Choroid plexus epithelial cell (primary cell): ENCODE measurements around the gene DOP1B.

Experiments
- DNase-seq: peaks from one replicate; pipeline ENCODE4 v3.0.0-alpha.2; 2010; ENCODE audit warnings: low read depth
- H3K4me3 ChIP-seq: 2 replicates; pipeline ENCODE4 v1.5.1; 2011; ENCODE audit warnings: low read depth, mild to moderate bottlenecking, control low read depth, low read length, moderate library complexity
- TF ChIP-seq, protein P1 (sequence below): conservative IDR thresholded peaks from 2 replicates; pipeline ENCODE4 v1.5.1; 2011; ENCODE audit warnings: low read depth, mild to moderate bottlenecking, control low read depth, inconsistent platforms, low read length, moderate library complexity

The DOP1B gene, protein sequence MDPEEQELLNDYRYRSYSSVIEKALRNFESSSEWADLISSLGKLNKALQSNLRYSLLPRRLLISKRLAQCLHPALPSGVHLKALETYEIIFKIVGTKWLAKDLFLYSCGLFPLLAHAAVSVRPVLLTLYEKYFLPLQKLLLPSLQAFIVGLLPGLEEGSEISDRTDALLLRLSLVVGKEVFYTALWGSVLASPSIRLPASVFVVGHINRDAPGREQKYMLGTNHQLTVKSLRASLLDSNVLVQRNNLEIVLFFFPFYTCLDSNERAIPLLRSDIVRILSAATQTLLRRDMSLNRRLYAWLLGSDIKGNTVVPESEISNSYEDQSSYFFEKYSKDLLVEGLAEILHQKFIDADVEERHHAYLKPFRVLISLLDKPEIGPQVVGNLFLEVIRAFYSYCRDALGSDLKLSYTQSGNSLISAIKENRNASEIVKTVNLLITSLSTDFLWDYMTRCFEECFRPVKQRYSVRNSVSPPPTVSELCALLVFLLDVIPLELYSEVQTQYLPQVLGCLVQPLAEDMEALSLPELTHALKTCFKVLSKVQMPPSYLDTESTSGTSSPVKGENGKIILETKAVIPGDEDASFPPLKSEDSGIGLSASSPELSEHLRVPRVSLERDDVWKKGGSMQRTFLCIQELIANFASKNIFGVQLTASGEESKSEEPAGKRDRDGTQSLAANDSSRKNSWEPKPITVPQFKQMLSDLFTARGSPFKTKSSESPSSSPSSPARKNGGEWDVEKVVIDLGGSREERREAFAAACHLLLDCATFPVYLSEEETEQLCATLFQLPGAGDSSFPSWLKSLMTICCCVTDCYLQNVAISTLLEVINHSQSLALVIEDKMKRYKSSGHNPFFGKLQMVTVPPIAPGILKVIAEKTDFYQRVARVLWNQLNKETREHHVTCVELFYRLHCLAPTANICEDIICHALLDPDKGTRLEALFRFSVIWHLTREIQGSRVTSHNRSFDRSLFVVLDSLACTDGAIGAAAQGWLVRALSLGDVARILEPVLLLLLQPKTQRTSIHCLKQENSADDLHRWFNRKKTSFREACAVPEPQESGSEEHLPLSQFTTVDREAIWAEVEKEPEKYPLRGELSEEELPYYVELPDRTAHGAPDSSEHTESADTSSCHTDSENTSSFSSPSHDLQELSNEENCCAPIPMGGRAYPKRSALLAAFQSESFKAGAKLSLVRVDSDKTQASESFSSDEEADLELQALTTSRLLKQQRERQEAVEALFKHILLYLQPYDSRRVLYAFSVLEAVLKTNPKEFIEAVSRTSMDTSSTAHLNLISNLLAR (N-terminal part only)

DNA sequence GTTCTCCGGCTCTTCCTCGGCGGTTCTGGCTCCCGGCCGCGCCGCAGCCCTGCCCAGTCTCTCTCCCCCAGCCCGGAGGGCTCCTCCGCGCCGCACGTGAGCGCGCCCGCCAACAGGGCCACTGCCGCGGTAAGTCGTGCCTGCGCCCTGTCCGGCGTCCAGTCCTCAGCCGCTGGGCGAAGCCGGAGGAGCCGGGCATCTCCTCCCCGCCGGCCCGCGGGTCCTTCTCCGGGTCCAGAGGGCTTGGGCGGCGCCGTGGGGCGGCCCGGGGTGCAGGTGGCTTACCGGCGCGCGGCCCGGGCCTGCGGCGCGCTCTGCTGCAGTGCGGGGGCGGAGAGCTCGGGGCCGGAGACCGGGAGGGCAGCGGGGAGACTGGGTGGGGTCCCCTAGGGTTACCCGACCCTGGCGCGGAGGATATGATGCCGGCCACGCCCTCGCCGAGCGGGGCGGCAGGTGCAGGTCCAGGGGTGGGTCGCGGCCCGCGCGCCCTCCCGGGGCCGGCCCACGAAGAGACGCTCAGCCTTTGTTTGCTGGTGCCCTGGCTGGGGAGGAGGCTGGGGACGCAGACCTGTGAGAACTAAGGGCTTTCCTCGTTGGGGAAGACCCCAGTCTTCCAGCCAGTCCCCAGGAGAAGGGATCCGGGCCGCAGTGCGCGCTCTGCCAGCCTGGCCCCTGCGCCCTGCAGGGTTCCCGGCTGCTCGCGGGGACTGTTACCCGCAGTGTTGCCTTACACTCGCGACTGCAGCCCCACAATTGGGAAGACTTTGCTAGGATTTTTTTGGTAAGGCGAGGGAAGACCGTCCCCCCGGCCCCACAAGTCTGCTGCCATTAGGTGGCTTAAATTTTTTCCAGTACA lies at the start of gene DOP1B:
TSS of gene DOP1B (plus strand) at position 10 of the 856 bp plus-strand sequence. CDS start 7,910 bp downstream, outside the sequence.
- DNase-seq: no peak
- TF ChIP-seq, protein P1, sequence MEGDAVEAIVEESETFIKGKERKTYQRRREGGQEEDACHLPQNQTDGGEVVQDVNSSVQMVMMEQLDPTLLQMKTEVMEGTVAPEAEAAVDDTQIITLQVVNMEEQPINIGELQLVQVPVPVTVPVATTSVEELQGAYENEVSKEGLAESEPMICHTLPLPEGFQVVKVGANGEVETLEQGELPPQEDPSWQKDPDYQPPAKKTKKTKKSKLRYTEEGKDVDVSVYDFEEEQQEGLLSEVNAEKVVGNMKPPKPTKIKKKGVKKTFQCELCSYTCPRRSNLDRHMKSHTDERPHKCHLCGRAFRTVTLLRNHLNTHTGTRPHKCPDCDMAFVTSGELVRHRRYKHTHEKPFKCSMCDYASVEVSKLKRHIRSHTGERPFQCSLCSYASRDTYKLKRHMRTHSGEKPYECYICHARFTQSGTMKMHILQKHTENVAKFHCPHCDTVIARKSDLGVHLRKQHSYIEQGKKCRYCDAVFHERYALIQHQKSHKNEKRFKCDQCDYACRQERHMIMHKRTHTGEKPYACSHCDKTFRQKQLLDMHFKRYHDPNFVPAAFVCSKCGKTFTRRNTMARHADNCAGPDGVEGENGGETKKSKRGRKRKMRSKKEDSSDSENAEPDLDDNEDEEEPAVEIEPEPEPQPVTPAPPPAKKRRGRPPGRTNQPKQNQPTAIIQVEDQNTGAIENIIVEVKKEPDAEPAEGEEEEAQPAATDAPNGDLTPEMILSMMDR: no peak
- H3K4me3 ChIP-seq: peak within 1 kb of the TSS; percentile 77

DNA sequence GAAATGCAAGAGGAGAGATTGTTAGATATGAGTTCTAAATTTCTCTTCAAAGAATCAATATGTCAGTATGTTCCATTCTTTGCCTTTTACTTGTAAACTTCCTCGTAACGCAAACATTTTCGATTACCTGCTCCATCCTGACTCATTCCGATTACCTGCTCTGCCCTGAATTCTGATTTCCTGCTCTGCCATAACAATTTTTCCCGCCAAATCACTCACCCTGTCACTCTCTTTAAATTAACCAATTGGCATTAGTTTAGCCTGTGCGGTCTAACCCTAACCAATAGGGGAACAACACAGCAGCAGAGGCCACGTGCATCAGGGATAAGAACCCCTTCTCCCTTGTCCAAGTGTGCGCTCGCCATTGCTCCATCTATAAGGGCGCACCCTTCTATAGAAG lies 46.8 kb upstream of the DOP1B start:
- no peak for DNase-seq
- H3K4me3 ChIP-seq: no peak overlapping the region
- TF ChIP-seq, protein P1: no peak

DNA sequence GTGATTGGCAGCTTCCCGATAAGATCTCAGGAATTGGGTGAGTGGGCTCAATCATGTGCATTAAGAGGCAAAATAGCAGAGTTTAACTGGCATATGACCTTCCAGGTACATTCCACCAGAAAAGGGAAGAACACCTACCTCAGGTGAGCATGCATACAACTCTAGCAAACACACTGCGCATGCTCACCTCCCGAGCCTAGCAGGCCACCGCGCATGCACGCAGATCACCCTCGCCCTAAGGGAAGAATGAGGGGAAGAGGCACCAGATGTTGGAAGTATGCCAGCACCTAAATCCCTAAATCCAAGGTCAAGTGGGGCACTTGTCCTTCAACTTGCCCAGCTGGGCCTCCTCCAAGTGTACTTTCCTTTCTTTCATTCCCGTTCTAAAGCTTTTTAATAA lies 45.4 kb upstream of the DOP1B start:
- TF ChIP-seq, protein P1: no peak
- no peak overlapping the region for H3K4me3 ChIP-seq
- no peak for DNase-seq

DNA sequence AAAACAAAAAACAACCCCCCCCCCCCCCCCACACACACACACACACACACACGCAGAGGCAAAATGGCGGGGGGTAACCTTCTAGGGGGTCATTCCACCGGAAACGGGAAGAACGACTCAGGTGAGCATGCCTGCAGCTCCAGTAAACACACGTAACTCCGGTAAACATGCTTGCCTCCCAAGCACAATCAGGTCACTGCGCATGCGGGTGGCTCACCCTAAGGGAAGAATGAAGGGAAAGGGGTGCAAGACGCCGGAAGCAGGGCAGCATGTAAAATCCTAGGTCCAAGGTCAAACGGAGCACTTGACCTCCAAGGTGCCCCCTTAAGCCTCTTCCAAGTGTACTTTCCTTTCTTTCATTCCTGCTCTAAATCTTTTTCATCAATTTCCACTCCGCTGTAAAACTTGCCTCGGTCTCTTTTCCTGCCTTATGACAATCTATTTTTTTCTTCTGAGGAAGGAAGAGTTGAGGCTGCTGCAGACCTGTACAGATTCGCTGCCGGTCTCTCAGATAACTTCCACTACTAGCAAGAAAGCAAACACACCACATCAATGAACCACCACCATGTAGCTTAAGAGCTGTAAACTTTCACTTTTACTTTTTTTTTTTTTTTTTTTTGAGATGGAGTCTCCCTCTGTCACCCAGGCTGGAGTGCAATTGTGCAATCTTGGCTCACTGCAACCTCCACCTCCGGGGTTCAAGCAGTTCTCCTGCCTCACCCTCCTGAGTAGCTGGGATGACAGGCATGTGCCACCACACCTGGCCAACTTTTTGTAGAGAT lies 42.8 kb upstream of the DOP1B start:
- TF ChIP-seq, protein P1: no peak
- no peak overlapping the region for H3K4me3 ChIP-seq
- no peak for DNase-seq

DNA sequence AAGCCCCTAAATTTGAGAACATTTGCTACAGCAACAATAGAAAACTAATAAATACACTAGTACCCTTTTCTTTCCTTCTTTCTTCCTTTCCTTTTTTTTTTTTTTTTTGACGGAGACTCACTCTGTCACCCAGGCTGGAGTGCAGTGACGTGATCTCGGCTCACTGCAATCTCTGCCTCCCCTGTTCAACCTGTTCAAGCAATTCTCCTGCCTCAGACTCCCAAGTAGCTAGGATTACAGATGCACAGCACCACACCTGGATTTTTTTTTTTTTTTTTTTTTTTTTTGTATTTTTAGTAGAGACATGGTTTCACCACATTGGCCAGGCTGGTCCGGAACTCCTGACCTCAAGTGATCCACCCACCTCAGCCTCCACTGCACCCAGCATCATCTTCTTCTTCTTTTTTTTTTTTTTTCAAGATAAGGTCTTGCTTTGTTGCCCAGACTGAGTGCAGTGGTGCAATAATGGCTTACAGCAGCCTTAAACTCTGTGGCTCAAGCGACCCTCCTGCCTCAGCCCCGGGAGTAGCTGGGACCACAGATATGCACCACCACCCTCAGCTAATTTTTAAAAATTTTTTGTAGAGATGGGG lies 41.4 kb upstream of the DOP1B start:
- H3K4me3 ChIP-seq: no peak overlapping the region
- TF ChIP-seq, protein P1: no peak
- no peak for DNase-seq
